HAP-1 (cell line): ENCODE data around the gene OLIG2.

Experiments
- DNase-seq, 2 experiments: peaks; one replicate each; pipeline ENCODE4 v3.0.0-alpha.2; 2016 to 2020; ENCODE audit warnings: low spot score in 2 of 2
- H3K27me3 ChIP-seq: fragments of 250-450 bp; sonication (Bioruptor Pico); 2 replicates; pipeline ENCODE4 v1.5.1; 2020; ENCODE audit warnings: low read depth, mild to moderate bottlenecking, moderate library complexity
- H3K36me3 ChIP-seq: fragments of 250-450 bp; sonication (Bioruptor Pico); replicated peaks from 2 replicates; pipeline ENCODE4 v1.5.1; 2020; ENCODE audit warnings: mild to moderate bottlenecking
- H3K4me1 ChIP-seq: fragments of 250-450 bp; sonication (Bioruptor Pico); 2 replicates; pipeline ENCODE4 v1.5.1; 2020; ENCODE audit warnings: mild to moderate bottlenecking
- H3K4me3 ChIP-seq: fragments of 250-450 bp; sonication (Bioruptor Pico); 2 replicates; pipeline ENCODE4 v1.5.1; 2020; ENCODE audit warnings: mild to moderate bottlenecking, moderate library complexity
- H3K9me3 ChIP-seq: fragments of 250-450 bp; sonication (Bioruptor Pico); 2 replicates; pipeline ENCODE4 v1.5.1; 2020; ENCODE audit warnings: mild to moderate bottlenecking, moderate library complexity
- in situ Hi-C: fragments of 300-500 bp; cut with MboI; formaldehyde crosslinking; loops from 3 replicates; pipeline ENCODE4 v1.14.3; 2020; ENCODE audit warnings: low sequenced_read_pairs, inconsistent platforms, mixed read lengths

The OLIG2 gene

GRCh38 chr21:33032434-33033047 lies 6.8 kb downstream of the OLIG2 start:
- no peaks in the 10 kb centered on the region for H3K9me3 ChIP-seq
- in situ Hi-C loops: no loop called here
- peaks cover 4% of the 10 kb centered on the region; the same call in 1 of the 2 replicates for H3K36me3 ChIP-seq
- H3K4me3 ChIP-seq: no peak overlapping the region
- DNase-seq: no peak
- H3K4me1 ChIP-seq: no peaks in the 10 kb centered on the region
- no peaks in the 10 kb centered on the region for H3K27me3 ChIP-seq

DNA sequence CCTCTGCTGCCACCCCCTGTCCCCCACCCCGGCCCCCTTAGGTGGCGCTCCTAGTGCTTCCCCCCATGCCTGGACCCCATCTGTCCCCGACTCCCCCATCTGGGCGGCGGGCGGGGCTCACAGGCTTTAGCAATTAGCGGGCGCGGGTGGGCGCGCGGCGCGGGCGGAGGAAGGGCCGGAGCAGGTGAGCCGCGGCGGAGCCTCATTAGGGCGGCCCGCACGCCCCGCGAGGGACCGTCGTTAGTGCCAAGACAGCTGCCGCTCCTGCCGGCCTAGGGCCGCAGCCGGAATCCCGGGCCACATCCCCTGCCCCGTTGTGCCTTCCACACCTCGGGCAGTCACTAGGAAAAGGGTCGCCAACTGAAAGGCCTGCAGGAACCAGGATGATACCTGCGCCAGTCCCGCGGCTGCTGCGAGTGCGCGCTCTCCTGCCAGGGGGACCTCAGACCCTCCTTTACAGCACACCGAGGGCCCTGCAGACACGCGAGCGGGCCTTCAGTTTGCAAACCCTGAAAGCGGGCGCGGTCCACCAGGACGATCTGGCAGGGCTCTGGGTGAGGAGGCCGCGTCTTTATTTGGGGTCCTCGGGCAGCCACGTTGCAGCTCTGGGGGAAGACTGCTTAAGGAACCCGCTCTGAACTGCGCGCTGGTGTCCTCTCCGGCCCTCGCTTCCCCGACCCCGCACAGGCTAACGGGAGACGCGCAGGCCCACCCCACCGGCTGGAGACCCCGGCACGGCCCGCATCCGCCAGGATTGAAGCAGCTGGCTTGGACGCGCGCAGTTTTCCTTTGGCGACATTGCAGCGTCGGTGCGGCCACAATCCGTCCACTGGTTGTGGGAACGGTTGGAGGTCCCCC lies 7.6 kb downstream of the OLIG2 start:
- no peak for DNase-seq
- in situ Hi-C loops: no loop called here
- Histone ChIP-seq H3K9me3 (no peaks in the 10 kb centered on the region), H3K36me3 (peaks cover 4% of the 10 kb centered on the region; the same call in 1 of the 2 replicates), H3K4me1 (no peaks in the 10 kb centered on the region), H3K4me3 (no peak overlapping the region), H3K27me3 (no peaks in the 10 kb centered on the region)

DNA sequence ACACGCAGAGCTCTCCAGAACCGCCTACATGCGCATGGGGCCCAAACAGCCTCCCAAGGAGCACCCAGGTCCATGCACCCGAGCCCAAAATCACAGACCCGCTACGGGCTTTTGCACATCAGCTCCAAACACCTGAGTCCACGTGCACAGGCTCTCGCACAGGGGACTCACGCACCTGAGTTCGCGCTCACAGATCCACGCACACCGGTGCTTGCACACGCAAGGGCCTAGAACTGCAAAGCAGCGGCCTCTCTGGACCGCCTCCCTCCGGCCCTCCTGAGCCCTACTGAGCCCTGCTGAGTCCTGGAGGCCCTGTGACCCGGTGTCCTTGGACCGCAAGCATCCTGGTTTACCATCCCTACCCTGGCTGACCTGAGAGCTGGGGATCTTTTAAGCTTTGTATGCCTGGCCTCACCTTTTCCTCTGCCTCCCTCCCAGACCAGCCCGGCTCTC lies 8.3 kb downstream of the OLIG2 start:
- H3K9me3 ChIP-seq: no peaks in the 10 kb centered on the region
- H3K36me3 ChIP-seq: no peaks in the 10 kb centered on the region
- H3K27me3 ChIP-seq: no peaks in the 10 kb centered on the region
- no peak overlapping the region for H3K4me3 ChIP-seq
- in situ Hi-C loops: no loop called here
- DNase-seq: no peak
- no peaks in the 10 kb centered on the region for H3K4me1 ChIP-seq

- no peaks in the 10 kb centered on the region for H3K4me1 ChIP-seq
- H3K9me3 ChIP-seq: no peaks in the 10 kb centered on the region
- in situ Hi-C loops: no loop called here
- no peak overlapping the region for H3K4me3 ChIP-seq
- H3K36me3 ChIP-seq: no peaks in the 10 kb centered on the region
- H3K27me3 ChIP-seq: no peaks in the 10 kb centered on the region
- DNase-seq: no peak
Observed at GRCh38 chr21:33035147-33035546, 9.4 kb downstream of the OLIG2 start.

GRCh38 chr21:33036430-33037162 lies 10.9 kb downstream of the OLIG2 start:
- no peaks in the 10 kb centered on the region for H3K9me3 ChIP-seq
- no peaks in the 10 kb centered on the region for H3K27me3 ChIP-seq
- in situ Hi-C loops: no loop called here
- H3K36me3 ChIP-seq: no peaks in the 10 kb centered on the region
- DNase-seq: no peak
- no peaks in the 10 kb centered on the region for H3K4me1 ChIP-seq
- no peak overlapping the region for H3K4me3 ChIP-seq

- no peaks in the 10 kb centered on the region for H3K27me3 ChIP-seq
- in situ Hi-C loops: no loop called here
- H3K4me1 ChIP-seq: no peaks in the 10 kb centered on the region
- H3K4me3 ChIP-seq: no peak overlapping the region
- H3K36me3 ChIP-seq: no peaks in the 10 kb centered on the region
- DNase-seq: no peak
- H3K9me3 ChIP-seq: no peaks in the 10 kb centered on the region
Observed at GRCh38 chr21:33037501-33037900, 11.8 kb downstream of the OLIG2 start.

GRCh38 chr21:33039536-33039935 lies 13.8 kb downstream of the OLIG2 start:
- H3K4me1 ChIP-seq: no peaks in the 10 kb centered on the region
- no peaks in the 10 kb centered on the region for H3K27me3 ChIP-seq
- H3K36me3 ChIP-seq: no peaks in the 10 kb centered on the region
- no peak overlapping the region for H3K4me3 ChIP-seq
- peak in 1 of 2 experiments; percentile 58 for DNase-seq
- H3K9me3 ChIP-seq: no peaks in the 10 kb centered on the region
- in situ Hi-C loops: no loop called here

- in situ Hi-C loops: no loop called here
- no peaks in the 10 kb centered on the region for H3K27me3 ChIP-seq
- no peaks in the 10 kb centered on the region for H3K4me1 ChIP-seq
- H3K4me3 ChIP-seq: no peak overlapping the region
- no peaks in the 10 kb centered on the region for H3K9me3 ChIP-seq
- no peak for DNase-seq
- no peaks in the 10 kb centered on the region for H3K36me3 ChIP-seq
Observed at GRCh38 chr21:33040215-33040614, 14.5 kb downstream of the OLIG2 start.

GRCh38 chr21:33041981-33042380 lies 16.2 kb downstream of the OLIG2 start:
- H3K4me1 ChIP-seq: no peaks in the 10 kb centered on the region
- no peaks in the 10 kb centered on the region for H3K9me3 ChIP-seq
- H3K27me3 ChIP-seq: no peaks in the 10 kb centered on the region
- no peaks in the 10 kb centered on the region for H3K36me3 ChIP-seq
- in situ Hi-C loops: no loop called here
- no peak for DNase-seq
- no peak overlapping the region for H3K4me3 ChIP-seq

DNA sequence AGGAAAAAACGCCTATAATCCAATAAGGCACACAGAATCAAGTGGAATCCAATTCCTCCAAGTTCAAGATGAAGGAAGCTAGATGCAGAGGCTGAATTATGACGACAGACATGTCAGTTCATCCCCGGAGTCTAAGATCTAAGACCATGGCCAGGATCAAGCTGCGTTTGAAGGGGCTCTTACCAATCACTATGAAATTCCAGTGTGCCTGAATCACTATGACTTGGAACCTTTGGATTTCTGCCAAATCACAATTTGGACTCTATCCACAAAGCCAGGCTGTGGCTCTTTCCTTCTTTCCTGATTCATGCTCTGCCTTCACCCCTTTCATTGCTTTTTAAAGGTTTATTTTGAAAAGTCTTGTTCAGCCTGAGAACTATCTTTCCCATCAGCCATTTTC lies 17.1 kb downstream of the OLIG2 start:
- Histone ChIP-seq H3K27me3 (no peaks in the 10 kb centered on the region), H3K4me1 (no peaks in the 10 kb centered on the region), H3K36me3 (no peaks in the 10 kb centered on the region), H3K4me3 (no peak overlapping the region), H3K9me3 (no peaks in the 10 kb centered on the region)
- in situ Hi-C loops: no loop called here
- no peak for DNase-seq

DNA sequence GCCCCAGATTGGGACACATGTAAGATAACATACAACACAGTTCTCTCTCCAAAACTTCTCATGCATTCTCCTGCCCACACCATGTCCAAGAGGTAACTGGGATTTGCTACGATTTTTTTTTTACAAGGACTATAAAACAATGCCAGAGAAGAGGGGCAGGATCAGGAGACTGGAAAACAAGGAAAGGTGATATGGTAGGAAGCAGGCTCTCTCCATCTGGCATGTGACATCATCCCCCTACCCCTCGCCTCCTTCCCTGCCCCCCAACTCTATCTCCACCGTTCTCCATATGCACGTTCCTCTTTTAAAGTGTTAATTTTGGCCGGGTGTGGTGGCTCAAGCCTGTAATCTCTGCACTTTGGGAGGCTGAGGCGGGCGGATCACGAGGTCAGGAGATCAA lies 20.7 kb downstream of the OLIG2 start:
- in situ Hi-C loops: no loop called here
- DNase-seq: no peak

GRCh38 chr21:33047231-33047630 lies 21.5 kb downstream of the OLIG2 start:
- Histone ChIP-seq H3K4me1 (no peaks in the 10 kb centered on the region), H3K27me3 (no peaks in the 10 kb centered on the region), H3K36me3 (no peaks in the 10 kb centered on the region), H3K4me3 (no peak overlapping the region), H3K9me3 (no peaks in the 10 kb centered on the region)
- DNase-seq: no peak
- in situ Hi-C loops: no loop called here

More for the DNA sequence above, 20.7 kb downstream of the OLIG2 start:
- Histone ChIP-seq H3K9me3 (no peaks in the 10 kb centered on the region), H3K36me3 (no peaks in the 10 kb centered on the region), H3K4me3 (no peak overlapping the region), H3K27me3 (no peaks in the 10 kb centered on the region), H3K4me1 (no peaks in the 10 kb centered on the region)

GRCh38 chr21:33051925-33052324 lies 26.2 kb downstream of the OLIG2 start:
- Histone ChIP-seq H3K9me3 (no peaks in the 10 kb centered on the region), H3K4me3 (no peak overlapping the region), H3K27me3 (no peaks in the 10 kb centered on the region), H3K4me1 (no peaks in the 10 kb centered on the region), H3K36me3 (no peaks in the 10 kb centered on the region)
- in situ Hi-C loops: no loop called here
- peak in 1 of 2 experiments; percentile 29 for DNase-seq

DNA sequence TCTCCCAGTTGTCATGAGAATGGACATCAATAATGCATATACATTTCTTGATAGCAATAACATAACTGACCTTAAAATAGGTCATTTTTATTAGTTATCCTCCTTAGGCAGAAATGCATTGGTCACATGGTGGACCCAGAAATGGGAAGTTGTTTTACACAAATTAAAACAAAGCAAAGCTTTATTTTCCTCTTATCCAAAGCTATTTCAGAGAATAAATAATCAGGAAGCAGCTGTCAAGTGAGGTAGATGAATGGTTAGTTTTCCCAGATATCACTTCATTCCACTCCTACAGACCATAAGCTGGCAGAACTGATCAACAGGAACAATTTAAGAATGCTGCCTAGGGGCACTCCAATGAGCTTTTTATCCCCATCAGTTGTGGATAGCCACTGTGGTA lies 28.2 kb downstream of the OLIG2 start:
- no peaks in the 10 kb centered on the region for H3K4me1 ChIP-seq
- no peaks in the 10 kb centered on the region for H3K9me3 ChIP-seq
- H3K4me3 ChIP-seq: no peak overlapping the region
- no peak for DNase-seq
- no peaks in the 10 kb centered on the region for H3K36me3 ChIP-seq
- H3K27me3 ChIP-seq: no peaks in the 10 kb centered on the region
- in situ Hi-C loops: no loop called here
